GM12874 (cell line): ENCODE measurements around the gene SPRR3.

Experiments
- TF ChIP-seq, protein P1 (sequence below): IDR thresholded peaks from 2 replicates; pipeline ENCODE4 v1.5.1; 2011; ENCODE audit warnings: low read depth, mild to moderate bottlenecking, control low read depth, low read length, moderate library complexity; ENCODE audit not compliant: insufficient read depth

Gene SPRR3

DNA sequence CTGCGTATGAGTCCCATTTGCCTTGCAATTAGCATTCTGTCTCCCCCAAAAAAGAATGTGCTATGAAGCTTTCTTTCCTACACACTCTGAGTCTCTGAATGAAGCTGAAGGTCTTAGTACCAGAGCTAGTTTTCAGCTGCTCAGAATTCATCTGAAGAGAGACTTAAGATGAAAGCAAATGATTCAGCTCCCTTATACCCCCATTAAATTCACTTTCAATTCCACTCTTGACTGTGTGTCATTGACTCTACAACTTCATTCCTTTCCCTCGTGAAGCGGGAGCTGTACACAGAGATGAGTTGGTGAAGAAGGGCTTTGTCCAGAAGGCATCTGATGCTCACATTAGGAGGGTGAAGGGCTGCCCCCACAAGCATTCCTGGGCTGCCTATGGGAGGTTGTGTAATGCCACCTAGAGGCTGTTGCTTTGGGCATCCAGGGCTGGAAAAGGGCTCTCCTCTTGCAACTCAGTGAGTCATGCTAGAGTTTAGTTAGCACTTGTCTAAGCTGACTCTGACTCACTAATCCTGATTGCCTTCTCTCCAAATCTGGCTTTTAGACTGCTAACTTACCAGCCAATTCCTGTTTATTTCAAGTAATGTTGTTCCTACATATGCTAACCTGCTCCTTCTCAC is 31.2 kb downstream of the SPRR3 start:
- TF ChIP-seq, protein P1, sequence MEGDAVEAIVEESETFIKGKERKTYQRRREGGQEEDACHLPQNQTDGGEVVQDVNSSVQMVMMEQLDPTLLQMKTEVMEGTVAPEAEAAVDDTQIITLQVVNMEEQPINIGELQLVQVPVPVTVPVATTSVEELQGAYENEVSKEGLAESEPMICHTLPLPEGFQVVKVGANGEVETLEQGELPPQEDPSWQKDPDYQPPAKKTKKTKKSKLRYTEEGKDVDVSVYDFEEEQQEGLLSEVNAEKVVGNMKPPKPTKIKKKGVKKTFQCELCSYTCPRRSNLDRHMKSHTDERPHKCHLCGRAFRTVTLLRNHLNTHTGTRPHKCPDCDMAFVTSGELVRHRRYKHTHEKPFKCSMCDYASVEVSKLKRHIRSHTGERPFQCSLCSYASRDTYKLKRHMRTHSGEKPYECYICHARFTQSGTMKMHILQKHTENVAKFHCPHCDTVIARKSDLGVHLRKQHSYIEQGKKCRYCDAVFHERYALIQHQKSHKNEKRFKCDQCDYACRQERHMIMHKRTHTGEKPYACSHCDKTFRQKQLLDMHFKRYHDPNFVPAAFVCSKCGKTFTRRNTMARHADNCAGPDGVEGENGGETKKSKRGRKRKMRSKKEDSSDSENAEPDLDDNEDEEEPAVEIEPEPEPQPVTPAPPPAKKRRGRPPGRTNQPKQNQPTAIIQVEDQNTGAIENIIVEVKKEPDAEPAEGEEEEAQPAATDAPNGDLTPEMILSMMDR = no peak

- TF ChIP-seq, protein P1 = no peak
Observed at GRCh38 chr1:153035211-153035610, 33.7 kb downstream of the SPRR3 start.

GRCh38 chr1:153040950-153041631 is 39.5 kb downstream of the SPRR3 start, which contains the start of gene SPRR2D:
SPRR2D (minus strand) TSS chr1:153041120; CDS start chr1:153040346, 774 bp downstream.
- TF ChIP-seq, protein P1 = no peak

DNA sequence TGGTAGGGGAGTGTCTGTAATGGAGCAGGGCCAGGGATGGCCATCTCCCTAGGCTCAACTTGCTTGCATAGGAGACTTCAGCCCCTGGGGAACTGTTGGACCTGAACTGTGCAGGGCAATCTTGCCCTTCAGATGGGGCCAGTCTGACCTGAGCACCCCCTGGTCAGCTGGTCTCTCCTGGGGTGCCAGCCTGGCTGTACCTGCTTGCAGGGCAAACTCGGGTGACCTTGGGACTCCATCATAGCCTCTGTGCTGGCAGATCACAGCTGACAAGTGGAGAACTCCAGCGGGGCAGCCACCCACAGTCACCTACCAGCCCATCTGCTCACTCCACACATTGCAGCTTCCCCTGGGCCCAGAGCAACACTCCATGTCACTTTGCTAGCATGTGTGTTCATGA is 47.7 kb downstream of the SPRR3 start:
- TF ChIP-seq, protein P1 = no peak
